Mesothelial cell of epicardium (in vitro differentiated cells): ENCODE data around the gene EHD4. TPM values are rescaled to one million over a fixed set of nuclear protein-coding genes. Genes with fewer than 3 reads are reported as not detected.

Source experiments
- DNase-seq, 2 experiments: peaks; one replicate each; pipeline ENCODE4 v3.0.0; 2021; ENCODE audit warnings: low spot score in 2 of 2; ENCODE audit not compliant: unreplicated experiment in 2 of 2
- H3K27ac Mint-ChIP-seq: 2 replicates; pipeline ENCODE4 v1.8.0; 2021; ENCODE audit warnings: mixed read lengths
- H3K27me3 Mint-ChIP-seq: 2 replicates; pipeline ENCODE4 v1.8.0; 2021; ENCODE audit warnings: low read depth, mixed read lengths
- H3K36me3 Mint-ChIP-seq: 2 replicates; pipeline ENCODE4 v1.8.0; 2021; ENCODE audit warnings: mixed read lengths
- H3K4me1 Mint-ChIP-seq: 2 replicates; pipeline ENCODE4 v1.8.0; 2021; ENCODE audit warnings: mixed read lengths
- H3K4me3 Mint-ChIP-seq: 2 replicates; pipeline ENCODE4 v1.8.0; 2021; ENCODE audit warnings: mild to moderate bottlenecking, moderate library complexity, mixed read lengths
- H3K9me3 Mint-ChIP-seq: 2 replicates; pipeline ENCODE4 v1.8.0; 2021; ENCODE audit warnings: mixed read lengths
- total RNA-seq: library from RNA; stranded (reverse); gene quantifications from 3 replicates; pipeline ENCODE4 v1.2.1, GENCODE V29; 2021
- TF ChIP-seq, protein P1 (sequence below): fragments of 200-600 bp; sonication (generic); IDR thresholded peaks from one replicate; pipeline ENCODE4 v1.5.0; 2021; ENCODE audit warnings: antibody characterized with exemption; ENCODE audit not compliant: unreplicated experiment

Gene EHD4
- total RNA-seq, 1 donor from 2014 or later, result 16.1 TPM

DNA sequence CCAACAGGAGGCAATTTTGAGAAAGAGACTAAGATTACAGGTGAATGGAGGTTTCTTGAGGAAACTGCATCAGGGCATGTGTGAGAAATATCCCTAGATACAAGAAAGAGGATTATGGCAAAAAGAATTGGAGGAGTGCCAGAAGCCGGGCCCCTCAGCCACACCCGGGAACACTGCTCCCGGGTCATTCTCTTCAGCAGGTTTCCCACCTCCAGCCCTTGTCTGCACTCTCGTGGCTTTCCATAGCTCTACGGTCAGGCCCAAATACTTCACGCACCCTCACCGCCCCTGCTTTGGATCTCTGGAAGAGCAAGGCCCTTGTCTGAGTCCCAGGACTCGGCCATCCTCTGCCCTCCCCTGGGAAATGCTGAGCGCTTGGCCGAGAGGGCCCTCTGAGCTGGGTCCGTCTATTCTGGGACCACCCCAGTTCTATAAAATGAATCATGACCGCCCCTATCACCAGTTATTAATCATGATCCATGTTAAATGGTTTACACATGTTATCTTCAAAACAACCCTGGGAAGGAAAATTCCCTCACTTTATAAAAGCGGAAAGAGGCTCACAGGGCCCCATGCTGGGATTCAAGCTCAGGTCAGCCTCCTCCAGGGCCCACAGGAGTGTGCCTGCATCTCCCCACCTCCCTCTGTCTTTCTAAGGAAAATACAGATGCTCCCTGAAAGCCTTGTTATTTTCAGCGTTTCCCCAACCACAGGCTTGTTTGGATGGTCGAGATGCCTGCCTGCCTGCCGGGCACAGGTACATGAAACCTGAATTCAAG is 39.7 kb downstream of the EHD4 start:
- DNase-seq, result no peak
- no peaks in the 10 kb centered on the region for H3K9me3 Mint-ChIP-seq
- H3K4me3 Mint-ChIP-seq, result peak overlapping the region; percentile 45
- H3K27me3 Mint-ChIP-seq, result no peaks in the 10 kb centered on the region
- peaks cover 4% of the 10 kb centered on the region for H3K36me3 Mint-ChIP-seq
- H3K4me1 Mint-ChIP-seq, result peaks cover 55% of the 10 kb centered on the region
- TF ChIP-seq, protein P1, sequence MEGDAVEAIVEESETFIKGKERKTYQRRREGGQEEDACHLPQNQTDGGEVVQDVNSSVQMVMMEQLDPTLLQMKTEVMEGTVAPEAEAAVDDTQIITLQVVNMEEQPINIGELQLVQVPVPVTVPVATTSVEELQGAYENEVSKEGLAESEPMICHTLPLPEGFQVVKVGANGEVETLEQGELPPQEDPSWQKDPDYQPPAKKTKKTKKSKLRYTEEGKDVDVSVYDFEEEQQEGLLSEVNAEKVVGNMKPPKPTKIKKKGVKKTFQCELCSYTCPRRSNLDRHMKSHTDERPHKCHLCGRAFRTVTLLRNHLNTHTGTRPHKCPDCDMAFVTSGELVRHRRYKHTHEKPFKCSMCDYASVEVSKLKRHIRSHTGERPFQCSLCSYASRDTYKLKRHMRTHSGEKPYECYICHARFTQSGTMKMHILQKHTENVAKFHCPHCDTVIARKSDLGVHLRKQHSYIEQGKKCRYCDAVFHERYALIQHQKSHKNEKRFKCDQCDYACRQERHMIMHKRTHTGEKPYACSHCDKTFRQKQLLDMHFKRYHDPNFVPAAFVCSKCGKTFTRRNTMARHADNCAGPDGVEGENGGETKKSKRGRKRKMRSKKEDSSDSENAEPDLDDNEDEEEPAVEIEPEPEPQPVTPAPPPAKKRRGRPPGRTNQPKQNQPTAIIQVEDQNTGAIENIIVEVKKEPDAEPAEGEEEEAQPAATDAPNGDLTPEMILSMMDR, result no peak
- peak overlapping the region; percentile 92 for H3K27ac Mint-ChIP-seq

DNA sequence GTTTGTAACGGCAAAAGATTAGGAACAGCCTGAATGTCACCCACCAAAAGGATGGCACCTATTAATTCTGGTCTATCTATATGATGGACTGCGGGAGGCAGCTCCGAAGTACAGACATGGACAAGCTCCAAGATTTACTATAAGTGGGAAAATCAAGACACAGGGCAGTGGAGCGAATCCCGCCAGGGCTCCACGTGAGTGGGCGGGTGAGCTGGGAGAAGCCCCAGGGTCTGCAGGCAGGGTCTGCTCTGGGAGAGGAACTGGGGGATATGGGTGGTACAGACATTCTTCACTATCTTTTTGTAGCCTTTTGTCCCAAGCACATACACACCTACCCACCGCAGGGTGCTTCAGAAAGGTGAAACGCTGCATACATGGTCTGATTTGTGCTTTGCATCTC is 40.3 kb downstream of the EHD4 start:
- Mint-ChIP-seq H3K36me3 (peaks cover 4% of the 10 kb centered on the region), H3K27me3 (no peaks in the 10 kb centered on the region), H3K4me3 (no peak overlapping the region), H3K27ac (peak overlapping the region; percentile 92), H3K9me3 (no peaks in the 10 kb centered on the region), H3K4me1 (peaks cover 53% of the 10 kb centered on the region)
- no peak for DNase-seq
- TF ChIP-seq, protein P1, result no peak

DNA sequence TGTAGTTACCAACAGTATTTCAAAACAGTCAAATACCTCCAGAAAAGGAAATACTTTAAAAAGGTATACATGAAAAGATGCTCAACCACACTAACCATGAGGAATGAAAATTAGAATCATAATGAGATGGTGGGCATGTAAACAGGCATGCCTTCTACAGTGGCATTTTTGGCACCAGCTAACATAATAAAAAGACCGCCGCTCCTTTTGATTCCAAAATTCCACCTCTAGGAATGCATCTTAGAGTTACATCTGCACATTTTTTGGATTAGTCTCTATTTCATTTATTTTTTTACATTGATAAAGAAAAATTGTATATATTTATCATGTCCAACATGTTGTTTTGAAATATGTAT is 41.5 kb downstream of the EHD4 start:
- Mint-ChIP-seq H3K4me3 (no peak overlapping the region), H3K27me3 (no peaks in the 10 kb centered on the region), H3K36me3 (peaks cover under 1% of the 10 kb centered on the region), H3K4me1 (peaks cover 58% of the 10 kb centered on the region), H3K27ac (no peak overlapping the region), H3K9me3 (no peaks in the 10 kb centered on the region)
- TF ChIP-seq, protein P1, result no peak
- no peak for DNase-seq

DNA sequence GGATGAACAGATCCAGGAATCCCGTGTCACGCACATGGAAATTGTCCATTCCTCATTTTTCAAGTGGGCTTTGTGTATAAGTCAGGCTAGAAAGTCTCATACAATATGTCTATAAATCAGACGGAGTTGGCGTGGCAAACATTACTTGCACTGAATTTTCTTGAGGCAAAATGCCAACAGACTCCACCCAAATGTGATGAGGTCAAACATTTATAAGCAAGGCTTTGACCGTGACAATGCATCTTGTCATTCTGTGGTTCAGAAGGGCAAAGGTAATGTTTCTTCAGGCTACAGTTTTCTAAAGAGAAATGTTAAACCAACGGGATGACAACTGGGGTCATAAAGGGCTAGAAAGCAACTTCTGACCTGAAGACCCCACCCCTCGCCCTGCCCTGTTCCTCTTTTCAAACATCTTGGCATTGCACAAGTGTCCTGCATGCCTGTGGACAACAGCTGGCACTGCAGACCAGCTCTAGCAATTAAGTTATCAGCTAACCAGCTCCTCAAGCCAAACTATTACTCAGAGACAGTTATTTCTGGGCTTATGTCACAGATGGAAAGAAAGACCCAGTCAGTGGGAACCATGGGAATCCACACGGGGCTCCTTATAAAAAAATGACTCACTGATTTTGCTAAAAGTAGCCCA is 42.0 kb downstream of the EHD4 start:
- Mint-ChIP-seq H3K4me3 (no peak overlapping the region), H3K36me3 (no peaks in the 10 kb centered on the region), H3K9me3 (no peaks in the 10 kb centered on the region), H3K4me1 (peaks cover 58% of the 10 kb centered on the region), H3K27ac (peak overlapping the region; percentile 12), H3K27me3 (no peaks in the 10 kb centered on the region)
- TF ChIP-seq, protein P1, result no peak
- DNase-seq, result no peak

DNA sequence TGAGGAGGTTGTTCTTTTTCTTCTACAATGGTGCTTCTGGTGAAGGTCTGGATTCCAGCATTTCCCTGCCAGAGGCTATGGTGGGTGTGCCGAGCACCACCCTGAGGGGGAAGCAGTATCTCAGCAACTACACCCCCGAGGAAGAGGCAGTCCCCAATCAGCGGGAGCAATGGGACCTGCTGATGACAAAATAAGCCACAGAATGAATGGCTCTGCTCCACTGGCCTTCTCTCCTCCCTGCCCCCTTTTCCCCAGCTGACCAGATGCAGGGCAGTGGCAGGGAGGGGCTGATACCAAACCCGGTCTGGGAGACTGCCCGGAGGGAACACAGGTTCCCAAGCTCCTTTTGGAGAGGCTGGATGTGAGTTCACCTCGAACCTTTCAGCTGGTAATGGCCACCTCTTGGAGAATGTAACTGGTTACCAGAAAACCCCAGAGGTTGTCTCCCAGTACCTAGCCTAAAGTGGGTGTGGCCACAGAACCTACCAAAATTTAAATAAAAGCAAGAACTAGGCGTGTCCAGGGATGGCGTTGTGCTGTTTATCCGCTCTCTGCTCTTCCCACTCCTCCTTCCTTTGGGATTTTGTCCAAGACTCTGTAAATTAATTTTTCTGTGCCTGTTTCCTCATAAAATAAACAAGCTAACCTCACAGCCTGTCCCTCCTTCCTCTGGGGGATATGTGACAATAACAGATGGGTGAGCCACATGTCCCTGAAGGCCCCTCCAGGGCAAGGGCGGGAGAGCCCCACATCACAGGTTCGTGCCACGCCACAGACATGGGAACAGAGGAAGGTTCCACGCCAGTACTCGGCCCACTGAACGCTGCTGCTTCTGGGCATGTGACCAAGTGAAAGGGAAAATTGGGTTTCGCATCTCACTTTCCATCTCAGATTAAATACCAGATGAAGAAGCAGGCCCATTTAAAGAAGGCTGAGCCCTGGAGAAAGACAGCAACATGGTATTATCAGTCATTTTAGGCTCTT is 43.4 kb downstream of the EHD4 start:
- DNase-seq, result no peak
- Mint-ChIP-seq H3K4me1 (peaks cover 58% of the 10 kb centered on the region), H3K27me3 (no peaks in the 10 kb centered on the region), H3K4me3 (no peak overlapping the region), H3K36me3 (no peaks in the 10 kb centered on the region), H3K27ac (peak overlapping the region; percentile 75), H3K9me3 (no peaks in the 10 kb centered on the region)
- TF ChIP-seq, protein P1, result no peak
